Superior temporal gyrus (tissue), 1 donor: Measurements from ENCODE around the gene IL17REL.

ENCODE experiments used
- DNase-seq: peaks from one replicate; pipeline ENCODE4 v3.0.0-alpha.2; 2016; ENCODE audit errors: extremely low spot score

IL17REL gene

GRCh38 chr22:50012211-50013181, at the start of gene IL17REL:
Gene IL17REL (minus strand): TSS chr22:50012765. CDS start chr22:50012646, 119 bp downstream.
- no peak for DNase-seq

- DNase-seq: no peak
Measured at GRCh38 chr22:50061824-50062355, 49.3 kb upstream of the IL17REL start.

DNA sequence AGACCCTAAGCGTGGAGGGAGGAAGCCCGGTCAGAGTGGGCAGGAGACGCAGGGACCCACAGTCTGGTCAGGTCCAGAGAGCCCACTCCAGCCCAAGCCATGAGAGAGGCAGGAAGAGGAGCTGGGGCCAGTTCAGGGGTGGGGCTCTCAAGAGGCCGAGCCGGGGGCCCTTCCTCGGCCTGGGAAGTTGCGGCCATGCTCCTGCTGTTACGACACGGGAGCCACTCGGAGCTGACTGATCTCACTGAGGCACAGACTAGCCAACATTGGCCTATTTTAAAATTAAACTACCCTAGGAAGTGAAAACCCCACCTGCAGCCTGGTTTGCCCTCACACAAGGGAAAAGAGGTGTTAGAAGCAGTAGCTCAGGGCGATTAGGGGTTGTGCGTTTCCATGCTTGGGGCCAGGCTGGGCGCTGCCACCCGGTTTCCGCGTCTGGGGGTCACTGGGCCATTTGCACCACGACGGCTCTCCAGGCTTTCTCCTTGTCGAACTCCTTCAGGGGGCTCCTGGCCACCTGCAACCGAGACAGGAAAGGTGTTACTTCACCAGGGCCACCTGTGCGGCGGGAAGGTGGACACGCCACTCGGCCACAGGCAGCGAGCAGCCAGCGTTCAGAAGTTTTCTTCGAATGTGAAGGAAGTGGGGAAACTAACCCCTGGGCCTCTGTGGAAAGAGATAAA, 48.7 kb upstream of the IL17REL start:
- DNase-seq: no peak

GRCh38 chr22:50060441-50061140, 48.0 kb upstream of the IL17REL start:
- DNase-seq: no peak

- no peak for DNase-seq
Measured at GRCh38 chr22:50059881-50060262, 47.3 kb upstream of the IL17REL start.

- no peak for DNase-seq
Measured at GRCh38 chr22:50058906-50059880, 46.6 kb upstream of the IL17REL start.

DNA sequence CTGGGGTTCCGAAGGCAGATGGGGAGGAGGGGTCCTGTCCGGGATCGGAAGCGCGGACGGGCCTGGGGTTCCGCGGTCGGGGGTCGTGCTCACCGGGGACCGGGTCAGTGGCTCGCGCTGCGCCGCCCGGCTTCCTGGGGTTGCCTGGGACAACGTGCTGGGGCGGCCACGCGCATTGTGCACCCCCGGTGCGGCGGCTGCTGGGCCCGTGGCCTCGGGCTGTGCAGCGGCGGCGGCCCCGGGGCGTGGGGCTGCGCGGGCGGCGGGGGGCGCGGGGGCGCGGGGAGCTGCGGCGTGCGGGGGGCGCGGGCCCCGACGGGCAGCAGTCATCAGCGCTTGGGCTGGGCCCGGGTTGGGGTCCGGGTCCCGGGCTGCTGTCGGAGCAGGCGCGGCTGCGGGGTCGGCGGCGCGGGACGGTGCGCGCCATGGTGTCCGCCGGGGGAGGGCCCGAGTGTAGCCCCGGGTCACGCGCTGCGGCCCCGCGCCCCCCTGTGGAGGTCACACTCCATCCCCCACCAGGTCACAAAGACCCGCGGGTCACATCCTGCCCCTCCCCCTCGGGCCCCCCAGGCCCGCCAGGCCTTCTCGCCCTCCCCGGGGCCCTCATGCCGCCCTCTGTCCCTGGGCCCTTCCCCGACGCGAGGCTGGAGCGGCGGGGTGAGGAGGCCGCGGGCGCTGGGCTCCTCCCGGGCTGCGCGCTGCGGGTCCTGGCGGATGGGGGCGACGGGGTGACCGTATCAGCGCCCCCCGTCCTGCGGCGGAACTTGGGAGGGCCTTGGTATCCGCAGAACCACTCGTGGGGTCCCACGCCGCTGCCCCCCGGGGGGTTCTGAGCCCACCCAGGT, 45.7 kb upstream of the IL17REL start, which contains the start of gene TTLL8:
Gene TTLL8 (minus strand): TSS at position 238 of the 845 bp plus-strand sequence.
- DNase-seq: no peak

- DNase-seq: no peak
Measured at GRCh38 chr22:50057278-50058060, 44.9 kb upstream of the IL17REL start.

- no peak for DNase-seq
Measured at GRCh38 chr22:50056214-50056972, 43.8 kb upstream of the IL17REL start.

DNA sequence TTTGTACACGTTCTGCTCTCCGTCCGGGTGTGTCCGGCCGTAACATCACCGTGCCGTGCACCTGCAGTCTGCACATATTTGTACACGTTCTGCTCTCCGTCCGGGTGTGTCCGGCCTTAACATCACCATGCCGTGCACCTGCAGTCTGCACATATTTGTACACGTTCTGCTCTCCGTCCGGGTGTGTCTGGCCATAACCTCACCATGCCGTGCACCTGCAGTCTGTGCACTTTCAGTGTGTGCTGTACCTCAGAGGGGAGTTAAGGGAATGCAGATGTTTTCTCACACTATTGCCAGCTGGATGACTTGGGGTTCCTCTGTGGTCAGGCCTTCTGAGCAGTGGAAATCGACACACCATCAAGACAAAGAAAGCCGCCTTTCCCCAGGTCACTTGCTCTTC, 41.3 kb upstream of the IL17REL start:
- DNase-seq: no peak

GRCh38 chr22:50051930-50052329, 39.4 kb upstream of the IL17REL start:
- DNase-seq: no peak

GRCh38 chr22:50049299-50050195, 37.0 kb upstream of the IL17REL start:
- DNase-seq: no peak

GRCh38 chr22:50048836-50049235, 36.3 kb upstream of the IL17REL start:
- DNase-seq: no peak

- no peak for DNase-seq
Measured at GRCh38 chr22:50048061-50048765, 35.6 kb upstream of the IL17REL start.

- no peak for DNase-seq
Measured at GRCh38 chr22:50047346-50047745, 34.8 kb upstream of the IL17REL start.

- DNase-seq: no peak
Measured at GRCh38 chr22:50046481-50047245, 34.1 kb upstream of the IL17REL start.
